SK-N-SH treated with all-trans-retinoic acid at 6 μM for 48 hours (cell line): ENCODE results near the gene MGAT5B.

ENCODE experiments used
- ARNTL ChIP-seq: fragments of 450-650 bp; formaldehyde crosslinking; IDR thresholded peaks from 2 replicates; pipeline ENCODE4 v1.5.0; 2020; ENCODE audit warnings: low read depth, mild to moderate bottlenecking, moderate library complexity, borderline replicate concordance
- CSDC2 ChIP-seq: fragments of 250-450 bp; sonication (Bioruptor Pico); IDR thresholded peaks from 2 replicates; pipeline ENCODE4 v1.5.0; 2020; ENCODE audit warnings: mild to moderate bottlenecking, moderate library complexity
- TF ChIP-seq, protein P1 (sequence below): fragments of 250-450 bp; sonication (Bioruptor Pico); IDR thresholded peaks from 2 replicates; pipeline ENCODE4 v1.8.0; 2020; ENCODE audit warnings: mild to moderate bottlenecking, moderate library complexity, borderline replicate concordance

DNA sequence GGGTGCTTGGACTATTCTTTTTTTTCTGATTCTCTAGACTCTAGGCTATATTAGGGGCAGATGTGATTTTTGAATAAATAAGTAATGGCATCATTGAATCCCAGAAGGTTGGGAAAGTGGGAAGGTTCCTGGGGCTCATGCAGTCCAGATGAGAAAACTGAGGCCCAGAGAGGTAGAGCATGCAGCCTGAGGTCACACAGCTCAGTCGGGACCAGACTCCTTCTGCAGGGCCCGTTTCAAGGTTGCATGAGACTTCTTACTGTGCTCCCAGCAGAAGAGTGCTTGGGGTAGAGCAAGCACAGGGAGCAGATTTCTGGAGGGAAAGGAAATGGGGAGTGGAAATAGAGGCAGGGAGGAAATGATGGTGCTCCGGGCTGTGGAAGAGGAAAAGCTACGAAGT lies 59.8 kb downstream of the MGAT5B start:
- TF ChIP-seq ARNTL (CRISPR knock-in tag) (no peak), CSDC2 (CRISPR knock-in tag) (no peak)
- TF ChIP-seq, protein P1, sequence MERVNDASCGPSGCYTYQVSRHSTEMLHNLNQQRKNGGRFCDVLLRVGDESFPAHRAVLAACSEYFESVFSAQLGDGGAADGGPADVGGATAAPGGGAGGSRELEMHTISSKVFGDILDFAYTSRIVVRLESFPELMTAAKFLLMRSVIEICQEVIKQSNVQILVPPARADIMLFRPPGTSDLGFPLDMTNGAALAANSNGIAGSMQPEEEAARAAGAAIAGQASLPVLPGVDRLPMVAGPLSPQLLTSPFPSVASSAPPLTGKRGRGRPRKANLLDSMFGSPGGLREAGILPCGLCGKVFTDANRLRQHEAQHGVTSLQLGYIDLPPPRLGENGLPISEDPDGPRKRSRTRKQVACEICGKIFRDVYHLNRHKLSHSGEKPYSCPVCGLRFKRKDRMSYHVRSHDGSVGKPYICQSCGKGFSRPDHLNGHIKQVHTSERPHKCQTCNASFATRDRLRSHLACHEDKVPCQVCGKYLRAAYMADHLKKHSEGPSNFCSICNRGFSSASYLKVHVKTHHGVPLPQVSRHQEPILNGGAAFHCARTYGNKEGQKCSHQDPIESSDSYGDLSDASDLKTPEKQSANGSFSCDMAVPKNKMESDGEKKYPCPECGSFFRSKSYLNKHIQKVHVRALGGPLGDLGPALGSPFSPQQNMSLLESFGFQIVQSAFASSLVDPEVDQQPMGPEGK, result no peak
